SU-DHL-6 (cell line): ENCODE results near the gene CHST2.
"Not testable (repeated sequence)": the region's sequence is repeated elsewhere in the genome, so short reads cannot be mapped to it uniquely, and the experiment has no call there.

Source experiments
- H2AFZ ChIP-seq: fragments of 200-600 bp; sonication (generic); 2 replicates; pipeline ENCODE4 v1.6.1; 2014; ENCODE audit warnings: low read depth, mild to moderate bottlenecking, moderate library complexity, mixed read lengths, antibody characterized with exemption, low read length; ENCODE audit not compliant: severe bottlenecking
- H3F3A ChIP-seq: fragments of 200-600 bp; shearing (Covaris generic); 2 replicates; pipeline ENCODE4 v1.6.0; 2016; ENCODE audit warnings: antibody characterized with exemption, mild to moderate bottlenecking; ENCODE audit not compliant: insufficient read depth
- H3K27ac ChIP-seq: fragments of 200-600 bp; sonication (generic); 2 replicates; pipeline ENCODE4 v1.5.1; 2016; ENCODE audit warnings: low read depth, mild to moderate bottlenecking, low read length, moderate library complexity, mixed read lengths
- H3K27me3 ChIP-seq: fragments of 200-600 bp; sonication (generic), shearing (Covaris generic); 2 replicates; pipeline ENCODE4 v1.6.0; 2014; ENCODE audit warnings: mild to moderate bottlenecking, low read length
- H3K36me3 ChIP-seq: fragments of 200-600 bp; sonication (generic); 2 replicates; pipeline ENCODE4 v1.6.1; 2014; ENCODE audit warnings: mild to moderate bottlenecking, low read length, mixed read lengths
- H3K4me2 ChIP-seq: fragments of 300-600, 200-600 bp; shearing (Covaris generic), sonication (generic); 2 replicates; pipeline ENCODE4 v1.6.0; 2014; ENCODE audit warnings: low read length, low read depth, mild to moderate bottlenecking; ENCODE audit not compliant: poor library complexity, severe bottlenecking
- H3K4me3 ChIP-seq: fragments of 200-600 bp; sonication (generic); 2 replicates; pipeline ENCODE4 v1.5.1; 2014; ENCODE audit warnings: antibody characterized with exemption, low read length, mild to moderate bottlenecking, mixed read lengths; ENCODE audit not compliant: insufficient read depth, poor library complexity, severe bottlenecking
- H3K79me2 ChIP-seq: fragments of 200-600 bp; sonication (generic); 2 replicates; pipeline ENCODE4 v1.6.1; 2014; ENCODE audit warnings: mild to moderate bottlenecking, low read length, moderate library complexity; ENCODE audit not compliant: insufficient read depth
- H3K9ac ChIP-seq: fragments of 200-600 bp; sonication (generic); 2 replicates; pipeline ENCODE4 v1.7.0; 2014; ENCODE audit warnings: mild to moderate bottlenecking, low read length
- H3K9me2 ChIP-seq: fragments of 200-600 bp; sonication (generic); replicated peaks from 2 replicates; pipeline ENCODE4 v1.6.1; 2014; ENCODE audit warnings: low read length; ENCODE audit not compliant: insufficient read depth
- H3K9me3 ChIP-seq: fragments of 200-600 bp; sonication (generic); 2 replicates; pipeline ENCODE4 v1.6.1; 2014; ENCODE audit warnings: low read length, mixed read lengths; ENCODE audit not compliant: insufficient read depth
- H4K20me1 ChIP-seq: fragments of 200-600 bp; sonication (generic); 2 replicates; pipeline ENCODE4 v1.6.1; 2014; ENCODE audit warnings: low read depth, mild to moderate bottlenecking, antibody characterized with exemption, low read length, moderate library complexity, mixed read lengths
- EZH2phosphoT487 ChIP-seq: fragments of 200-600 bp; sonication (generic), shearing (Covaris generic); conservative IDR thresholded peaks from 2 replicates; pipeline ENCODE4 v1.6.1; 2018; ENCODE audit warnings: mild to moderate bottlenecking, antibody characterized with exemption, low read length, moderate library complexity, mixed read lengths
- TF ChIP-seq, protein P1 (sequence below): fragments of 200-600 bp; sonication (generic); IDR thresholded peaks from one replicate; pipeline ENCODE4 v1.5.1; 2017; ENCODE audit warnings: antibody characterized with exemption, mild to moderate bottlenecking, low read length, moderate library complexity; ENCODE audit not compliant: insufficient read depth, poor library complexity, severe bottlenecking

Gene CHST2

DNA sequence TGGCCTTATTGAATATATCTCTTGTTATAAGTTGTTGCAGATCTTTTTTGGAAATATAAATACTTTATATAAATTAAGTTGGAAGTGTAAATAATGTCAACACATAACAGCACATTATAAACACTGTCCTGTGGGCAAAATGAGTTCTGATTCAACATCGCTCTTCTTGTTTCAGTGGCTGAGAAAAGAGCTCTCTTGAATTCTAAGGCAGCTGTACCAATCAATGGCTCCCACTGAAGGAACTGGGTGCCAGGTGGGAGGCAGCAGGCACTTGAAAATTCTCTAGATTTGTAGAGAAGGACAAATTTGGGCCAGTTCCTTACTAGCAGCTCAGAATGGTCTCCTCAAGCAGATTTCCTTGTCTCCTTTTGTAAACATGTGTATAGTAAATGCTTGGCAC lies 45.6 kb downstream of the CHST2 start:
- no peaks in the 10 kb centered on the region for H3K9me3 ChIP-seq
- H3K9ac ChIP-seq: no peak overlapping the region
- no peak overlapping the region for H3K4me2 ChIP-seq
- H3K4me3 ChIP-seq: no peak overlapping the region
- H3K27ac ChIP-seq: no peak overlapping the region
- TF ChIP-seq, protein P1, sequence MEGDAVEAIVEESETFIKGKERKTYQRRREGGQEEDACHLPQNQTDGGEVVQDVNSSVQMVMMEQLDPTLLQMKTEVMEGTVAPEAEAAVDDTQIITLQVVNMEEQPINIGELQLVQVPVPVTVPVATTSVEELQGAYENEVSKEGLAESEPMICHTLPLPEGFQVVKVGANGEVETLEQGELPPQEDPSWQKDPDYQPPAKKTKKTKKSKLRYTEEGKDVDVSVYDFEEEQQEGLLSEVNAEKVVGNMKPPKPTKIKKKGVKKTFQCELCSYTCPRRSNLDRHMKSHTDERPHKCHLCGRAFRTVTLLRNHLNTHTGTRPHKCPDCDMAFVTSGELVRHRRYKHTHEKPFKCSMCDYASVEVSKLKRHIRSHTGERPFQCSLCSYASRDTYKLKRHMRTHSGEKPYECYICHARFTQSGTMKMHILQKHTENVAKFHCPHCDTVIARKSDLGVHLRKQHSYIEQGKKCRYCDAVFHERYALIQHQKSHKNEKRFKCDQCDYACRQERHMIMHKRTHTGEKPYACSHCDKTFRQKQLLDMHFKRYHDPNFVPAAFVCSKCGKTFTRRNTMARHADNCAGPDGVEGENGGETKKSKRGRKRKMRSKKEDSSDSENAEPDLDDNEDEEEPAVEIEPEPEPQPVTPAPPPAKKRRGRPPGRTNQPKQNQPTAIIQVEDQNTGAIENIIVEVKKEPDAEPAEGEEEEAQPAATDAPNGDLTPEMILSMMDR: no peak
- no peak for TF ChIP-seq EZH2phosphoT487
- H4K20me1 ChIP-seq: no peaks in the 10 kb centered on the region
- H3K27me3 ChIP-seq: no peaks in the 10 kb centered on the region
- H2AFZ ChIP-seq: no peak overlapping the region
- H3K9me2 ChIP-seq: no peaks in the 10 kb centered on the region
- H3K36me3 ChIP-seq: no peaks in the 10 kb centered on the region
- H3F3A ChIP-seq: no peaks in the 10 kb centered on the region
- no peaks in the 10 kb centered on the region for H3K79me2 ChIP-seq

DNA sequence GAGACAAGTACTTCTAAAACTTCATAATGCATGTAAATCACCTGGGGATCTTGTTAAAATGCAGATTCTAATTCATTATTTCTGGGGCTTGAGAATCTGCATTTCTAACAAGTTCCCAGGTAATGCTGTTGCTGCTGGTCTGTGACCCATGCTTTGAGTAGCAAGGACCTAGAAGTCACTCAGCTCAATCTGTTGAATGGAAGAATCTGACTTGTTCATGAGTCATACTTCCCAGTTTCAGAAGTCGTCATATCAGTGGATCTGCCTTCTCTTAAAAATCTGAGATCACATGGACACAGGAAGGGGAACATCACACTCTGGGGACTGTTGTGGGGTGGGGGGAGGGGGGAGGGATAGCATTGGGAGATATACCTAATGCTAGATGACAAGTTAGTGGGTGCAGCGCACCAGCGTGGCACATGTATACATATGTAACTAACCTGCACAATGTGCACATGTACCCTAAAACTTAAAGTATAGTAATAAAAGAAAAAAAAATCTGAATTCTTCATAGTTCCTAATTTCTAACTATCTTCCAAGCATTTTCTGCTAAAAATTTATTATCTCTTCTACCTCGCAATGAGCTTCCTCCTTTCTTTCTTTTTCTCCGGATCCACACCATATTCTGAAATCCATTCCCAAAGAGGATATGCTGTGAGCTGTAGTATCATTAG lies 46.2 kb downstream of the CHST2 start:
- not testable (repeated sequence) for H3K9me3 ChIP-seq, H3K36me3 ChIP-seq, H3K9me2 ChIP-seq, H2AFZ ChIP-seq, H3K27me3 ChIP-seq, H3K27ac ChIP-seq, H3K4me3 ChIP-seq, H4K20me1 ChIP-seq, H3F3A ChIP-seq, H3K79me2 ChIP-seq, H3K4me2 ChIP-seq, H3K9ac ChIP-seq

DNA sequence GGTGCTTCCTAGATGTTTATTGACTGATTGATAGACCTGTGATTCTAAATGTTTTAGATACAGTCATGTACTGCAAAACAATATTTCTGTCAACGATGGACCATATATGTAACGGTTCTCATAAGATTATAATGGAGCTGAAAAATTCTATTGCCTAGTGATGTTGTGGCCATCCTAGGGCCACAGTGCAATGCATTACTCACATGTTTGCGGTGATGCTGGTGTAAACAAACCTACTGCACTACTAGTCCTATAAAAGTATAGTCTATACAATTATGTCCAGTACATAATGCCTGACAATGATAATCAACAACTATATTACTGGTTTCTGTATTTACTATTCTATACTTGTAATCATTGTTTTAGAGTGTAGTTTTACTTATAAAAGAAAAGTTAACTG lies 46.8 kb downstream of the CHST2 start:
- Histone ChIP-seq H3K27ac (no peak overlapping the region), H4K20me1 (no peaks in the 10 kb centered on the region), H3K9ac (no peak overlapping the region), H3K36me3 (no peaks in the 10 kb centered on the region), H3K79me2 (no peaks in the 10 kb centered on the region), H3K9me2 (no peaks in the 10 kb centered on the region), H3K4me2 (no peak overlapping the region), H3K4me3 (no peak overlapping the region), H3K9me3 (no peaks in the 10 kb centered on the region), H3F3A (no peaks in the 10 kb centered on the region), H3K27me3 (no peaks in the 10 kb centered on the region), H2AFZ (no peak overlapping the region)
- TF ChIP-seq, protein P1: no peak
- no peak for TF ChIP-seq EZH2phosphoT487

DNA sequence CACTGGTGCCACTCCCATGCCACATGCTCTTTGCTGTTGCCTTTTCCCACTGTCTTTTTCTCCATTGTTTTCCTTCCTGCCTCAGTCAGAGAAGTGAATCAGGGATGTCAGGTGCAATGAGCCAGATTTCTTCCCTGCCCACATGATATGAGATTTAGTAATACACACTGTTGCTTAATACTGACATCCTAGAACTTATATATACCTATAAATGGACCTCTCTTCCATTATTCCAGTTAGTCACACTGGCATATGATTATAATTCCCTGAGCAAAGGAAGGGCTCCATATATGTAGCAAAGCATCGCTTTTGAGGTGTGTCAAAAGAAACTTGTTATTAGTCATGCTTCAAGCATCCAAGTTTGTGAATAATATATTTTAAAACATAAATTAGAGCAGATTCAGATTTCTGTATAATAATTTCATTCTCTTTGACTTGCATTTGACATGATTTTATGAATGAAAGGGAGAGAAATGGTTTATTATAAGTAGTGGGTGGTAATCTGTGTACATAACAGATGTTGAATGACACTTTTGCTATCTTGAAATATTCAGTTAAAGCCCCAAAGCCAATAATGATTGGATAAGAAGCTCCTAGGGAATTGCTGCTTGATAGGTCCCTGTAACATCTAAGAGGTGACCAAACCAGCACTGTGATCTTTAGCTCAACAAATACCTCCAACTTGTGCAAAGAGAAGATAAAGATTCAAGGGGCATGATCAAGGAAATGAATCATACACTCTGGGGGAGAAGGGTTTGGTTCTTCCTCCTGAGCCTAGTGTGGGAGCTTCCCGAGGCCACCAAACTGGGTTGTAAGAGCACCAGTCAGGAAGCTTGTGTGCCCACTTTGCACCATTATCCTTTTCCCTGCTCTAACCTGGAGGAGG lies 48.6 kb downstream of the CHST2 start:
- Histone ChIP-seq H3K27ac (no peak overlapping the region), H3K36me3 (0 out of 2 replicates have a peak, but pooled peaks cover 3% of the 10 kb centered on the region), H3K4me2 (no peak overlapping the region), H3K9me2 (no peaks in the 10 kb centered on the region), H3K4me3 (no peak overlapping the region), H2AFZ (no peak overlapping the region), H3K9ac (no peak overlapping the region), H4K20me1 (no peaks in the 10 kb centered on the region), H3K27me3 (no peaks in the 10 kb centered on the region), H3K79me2 (no peaks in the 10 kb centered on the region), H3F3A (no peaks in the 10 kb centered on the region), H3K9me3 (no peaks in the 10 kb centered on the region)
- TF ChIP-seq, protein P1: no peak
- no peak for TF ChIP-seq EZH2phosphoT487
